ENCODE data around the gene TAX1BP3. TPM values are rescaled to one million over a fixed set of nuclear protein-coding genes. Genes with fewer than 3 reads are reported as not detected.

The TAX1BP3 gene
- total RNA-seq, 1 donor from 2014 or later, result 242 TPM

- TF ChIP-seq CTCF (IDR thresholded peaks at IDR 0.05), result no peak
- H3K4me3 Mint-ChIP-seq (ENCODE audit: unreplicated experiment), result no peak overlapping the region
- H3K9me3 Mint-ChIP-seq (ENCODE audit: low read depth), result no peaks in the 10 kb centered on the region
- no peak for DNase-seq (ENCODE audit: low spot score)
- H3K27ac Mint-ChIP-seq (ENCODE audit: unreplicated experiment), result no peak overlapping the region
- peaks cover 4% of the 10 kb centered on the region for H3K36me3 Mint-ChIP-seq (ENCODE audit: low read depth)
- no peaks in the 10 kb centered on the region for H3K27me3 Mint-ChIP-seq (ENCODE audit: low read depth)
- peaks cover 18% of the 10 kb centered on the region for H3K4me1 Mint-ChIP-seq (ENCODE audit: low read depth)
These were observed 27.4 kb downstream of the TAX1BP3 start for GRCh38 chr17:3641014-3641413.

GRCh38 chr17:3639981-3640596 is 28.3 kb downstream of the TAX1BP3 start:
- H3K4me3 Mint-ChIP-seq (ENCODE audit: unreplicated experiment), result no peak overlapping the region
- no peaks in the 10 kb centered on the region for H3K27me3 Mint-ChIP-seq (ENCODE audit: low read depth)
- H3K4me1 Mint-ChIP-seq (ENCODE audit: low read depth), result peaks cover 22% of the 10 kb centered on the region
- TF ChIP-seq CTCF (IDR thresholded peaks at IDR 0.05), result no peak
- H3K36me3 Mint-ChIP-seq (ENCODE audit: low read depth), result peaks cover 2% of the 10 kb centered on the region
- no peak for DNase-seq (ENCODE audit: low spot score)
- H3K9me3 Mint-ChIP-seq (ENCODE audit: low read depth), result no peaks in the 10 kb centered on the region
- peak overlapping the region; percentile 88 for H3K27ac Mint-ChIP-seq (ENCODE audit: unreplicated experiment)

GRCh38 chr17:3636908-3637373 is 31.4 kb downstream of the TAX1BP3 start:
- peaks cover 2% of the 10 kb centered on the region for H3K36me3 Mint-ChIP-seq (ENCODE audit: low read depth)
- no peaks in the 10 kb centered on the region for H3K27me3 Mint-ChIP-seq (ENCODE audit: low read depth)
- TF ChIP-seq CTCF (IDR thresholded peaks at IDR 0.05), result no peak
- H3K4me3 Mint-ChIP-seq (ENCODE audit: unreplicated experiment), result peak overlapping the region; percentile 95
- peaks cover 29% of the 10 kb centered on the region for H3K4me1 Mint-ChIP-seq (ENCODE audit: low read depth)
- no peaks in the 10 kb centered on the region for H3K9me3 Mint-ChIP-seq (ENCODE audit: low read depth)
- H3K27ac Mint-ChIP-seq (ENCODE audit: unreplicated experiment), result peak overlapping the region; percentile 100
- no peak for DNase-seq (ENCODE audit: low spot score)

GRCh38 chr17:3636154-3636907 is 32.0 kb downstream of the TAX1BP3 start, which contains the start of the genes CTNS and SHPK:
CTNS (plus strand) TSS chr17:3636760; CDS start chr17:3640207, 3,447 bp downstream.
SHPK (minus strand) TSS chr17:3636250; CDS start chr17:3636219, 31 bp downstream.
- peak; percentile 98 for DNase-seq (ENCODE audit: low spot score)
- Mint-ChIP-seq H3K4me1 (ENCODE audit: low read depth) (peaks cover 29% of the 10 kb centered on the region), H3K27ac (ENCODE audit: unreplicated experiment) (peak within 1 kb of the TSS; percentile 100), H3K27me3 (ENCODE audit: low read depth) (no peaks in the 10 kb centered on the region), H3K4me3 (ENCODE audit: unreplicated experiment) (peak within 1 kb of the TSS; percentile 95), H3K9me3 (ENCODE audit: low read depth) (no peaks in the 10 kb centered on the region), H3K36me3 (ENCODE audit: low read depth) (peaks cover 2% of the 10 kb centered on the region)
- TF ChIP-seq CTCF (IDR thresholded peaks at IDR 0.05), result no peak

GRCh38 chr17:3635474-3636153 is 32.8 kb downstream of the TAX1BP3 start:
- DNase-seq (ENCODE audit: low spot score), result no peak
- Mint-ChIP-seq H3K4me1 (ENCODE audit: low read depth) (peaks cover 29% of the 10 kb centered on the region), H3K27ac (ENCODE audit: unreplicated experiment) (peak overlapping the region; percentile 61), H3K27me3 (ENCODE audit: low read depth) (no peaks in the 10 kb centered on the region), H3K9me3 (ENCODE audit: low read depth) (no peaks in the 10 kb centered on the region), H3K36me3 (ENCODE audit: low read depth) (peaks cover 2% of the 10 kb centered on the region), H3K4me3 (ENCODE audit: unreplicated experiment) (peak overlapping the region; percentile 95)
- TF ChIP-seq CTCF (IDR thresholded peaks at IDR 0.05), result peak; percentile 59

Measured in chondrocyte (in vitro differentiated cells).